GM19372 (cell line): ENCODE results near the gene RPL23.

ENCODE experiments used
- ATAC-seq: cut with Tn5 transposase; IDR thresholded peaks from one replicate; pipeline ENCODE4 v1.9.1; 2021; ENCODE audit warnings: mild to moderate bottlenecking, low read depth, moderate library complexity; ENCODE audit not compliant: unreplicated experiment

Gene RPL23

DNA sequence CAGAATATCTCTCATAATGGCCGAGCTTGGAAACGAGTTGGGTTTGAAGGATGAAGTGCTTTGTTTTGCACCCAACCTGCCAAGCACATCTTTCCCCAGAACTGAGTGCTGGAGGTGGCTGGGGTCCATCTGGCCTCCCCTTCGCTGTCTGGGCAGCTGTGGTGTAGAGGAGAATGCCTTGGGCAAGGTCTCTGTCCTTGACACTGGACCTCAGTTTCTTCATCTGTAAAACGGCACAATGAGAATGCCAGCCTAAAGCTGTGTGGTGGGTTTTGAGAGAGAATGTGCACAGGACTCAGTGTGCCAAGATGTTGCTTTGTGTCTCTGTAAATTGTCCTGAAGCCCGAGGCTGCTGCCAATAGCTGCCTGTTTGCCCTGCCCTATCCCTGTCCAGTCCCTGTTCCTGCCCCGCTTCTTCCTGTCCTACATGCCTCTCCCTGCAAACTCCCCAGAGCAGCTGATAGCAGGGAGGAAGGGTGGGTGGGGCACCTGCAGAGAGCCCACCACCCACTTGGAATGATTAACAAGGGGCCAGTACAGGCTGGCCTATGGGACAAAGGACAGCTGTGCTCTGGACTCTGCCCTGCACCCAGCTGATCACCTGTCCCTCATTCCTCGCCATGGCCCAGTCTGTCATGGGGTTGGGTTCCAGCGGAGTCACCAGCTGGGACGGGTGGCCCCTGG, 31.7 kb upstream of the RPL23 start:
- no peak for ATAC-seq

DNA sequence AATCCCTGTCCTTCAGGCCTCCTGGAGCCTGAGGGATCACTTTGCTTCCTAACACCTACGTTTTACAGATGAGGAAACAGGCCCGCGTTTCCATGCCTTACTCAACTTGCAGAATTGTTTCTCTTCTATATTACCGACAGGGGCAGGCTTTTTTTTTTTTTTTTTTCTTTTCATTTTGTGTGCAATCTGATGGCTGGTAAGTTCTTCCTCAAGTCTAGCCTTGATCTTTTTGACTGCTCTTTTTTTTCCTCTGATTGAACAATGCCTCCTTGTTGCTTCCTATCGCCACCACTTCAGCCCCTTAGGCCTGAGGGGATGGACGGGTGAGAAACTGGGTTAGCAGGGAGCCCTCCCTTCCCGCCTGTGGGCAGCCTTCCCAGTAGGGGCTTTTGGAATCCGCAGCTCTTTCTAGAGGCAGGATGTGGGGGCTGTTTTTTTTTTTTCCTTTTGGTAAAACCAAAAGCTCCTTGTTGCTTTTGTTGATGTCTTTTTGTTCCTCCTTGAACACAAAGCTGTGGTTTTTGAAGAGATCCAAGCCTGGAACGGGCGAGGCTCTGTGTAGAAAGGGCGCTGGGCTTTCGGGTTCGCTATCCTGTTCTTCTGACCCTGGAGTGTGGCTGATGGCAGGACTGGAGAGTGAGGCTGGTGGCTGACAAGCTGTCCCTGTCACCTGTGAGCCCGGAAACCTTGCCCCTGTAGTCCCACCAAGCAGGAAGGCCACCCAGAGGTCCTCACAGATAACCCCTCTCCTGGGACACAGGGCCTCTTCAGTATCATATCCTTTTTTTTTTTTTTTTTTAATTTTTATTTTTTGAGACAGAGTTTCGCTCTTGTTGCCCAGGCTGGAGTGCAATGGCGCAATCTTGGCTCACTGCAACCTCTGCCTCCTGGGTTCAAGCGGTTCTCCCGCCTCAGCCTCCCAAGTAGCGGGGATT, 30.3 kb upstream of the RPL23 start:
- no peak for ATAC-seq

DNA sequence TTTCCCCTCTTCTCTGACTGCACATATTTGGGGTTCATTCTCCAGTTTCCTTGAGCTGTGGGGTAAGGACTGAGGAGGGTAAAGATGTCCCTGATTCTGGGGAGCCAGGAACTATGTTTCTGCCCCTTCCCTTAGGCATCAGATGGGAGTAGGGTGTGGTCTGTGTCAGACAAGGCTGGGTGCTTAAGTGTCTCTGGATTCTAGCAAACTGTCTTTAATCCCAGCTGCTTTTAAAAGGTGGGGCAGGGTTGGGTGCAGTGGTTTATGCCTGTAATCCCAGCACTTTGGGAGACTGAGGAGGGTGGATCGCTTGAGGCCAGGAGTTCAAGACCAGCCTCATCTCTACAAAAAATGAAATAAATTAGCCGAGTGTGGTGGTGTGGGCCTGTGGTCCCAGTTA, 29.3 kb upstream of the RPL23 start:
- ATAC-seq, result no peak

DNA sequence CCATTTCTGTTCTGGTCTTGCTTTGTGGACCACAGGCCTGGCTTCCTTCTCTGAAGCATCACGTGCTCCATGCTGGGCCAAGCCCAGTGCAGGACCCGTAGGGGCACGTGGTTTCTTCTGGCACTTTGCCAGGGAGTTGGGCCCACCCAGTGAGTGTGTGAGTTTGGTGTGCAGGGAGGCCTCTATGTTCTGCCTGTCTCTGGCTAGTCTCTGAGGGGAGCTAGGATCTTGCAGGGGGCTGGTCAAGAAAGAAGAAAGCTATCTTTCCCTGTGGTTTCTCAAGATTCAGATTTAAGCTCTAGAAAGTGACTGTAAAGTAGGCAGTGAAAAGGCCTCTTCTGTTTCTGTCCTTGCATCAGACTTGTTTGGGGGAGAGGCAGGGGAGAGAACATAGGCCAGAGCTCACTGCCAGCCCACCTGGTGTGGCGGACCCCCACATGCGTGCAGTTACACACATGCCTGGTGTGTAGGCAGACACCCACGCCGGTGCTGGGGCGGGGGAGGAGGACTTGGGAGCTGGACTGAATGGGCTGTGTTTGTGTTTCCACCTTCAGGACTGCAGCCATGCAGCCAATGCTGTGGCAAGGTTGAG, 28.2 kb upstream of the RPL23 start:
- ATAC-seq, result no peak

DNA sequence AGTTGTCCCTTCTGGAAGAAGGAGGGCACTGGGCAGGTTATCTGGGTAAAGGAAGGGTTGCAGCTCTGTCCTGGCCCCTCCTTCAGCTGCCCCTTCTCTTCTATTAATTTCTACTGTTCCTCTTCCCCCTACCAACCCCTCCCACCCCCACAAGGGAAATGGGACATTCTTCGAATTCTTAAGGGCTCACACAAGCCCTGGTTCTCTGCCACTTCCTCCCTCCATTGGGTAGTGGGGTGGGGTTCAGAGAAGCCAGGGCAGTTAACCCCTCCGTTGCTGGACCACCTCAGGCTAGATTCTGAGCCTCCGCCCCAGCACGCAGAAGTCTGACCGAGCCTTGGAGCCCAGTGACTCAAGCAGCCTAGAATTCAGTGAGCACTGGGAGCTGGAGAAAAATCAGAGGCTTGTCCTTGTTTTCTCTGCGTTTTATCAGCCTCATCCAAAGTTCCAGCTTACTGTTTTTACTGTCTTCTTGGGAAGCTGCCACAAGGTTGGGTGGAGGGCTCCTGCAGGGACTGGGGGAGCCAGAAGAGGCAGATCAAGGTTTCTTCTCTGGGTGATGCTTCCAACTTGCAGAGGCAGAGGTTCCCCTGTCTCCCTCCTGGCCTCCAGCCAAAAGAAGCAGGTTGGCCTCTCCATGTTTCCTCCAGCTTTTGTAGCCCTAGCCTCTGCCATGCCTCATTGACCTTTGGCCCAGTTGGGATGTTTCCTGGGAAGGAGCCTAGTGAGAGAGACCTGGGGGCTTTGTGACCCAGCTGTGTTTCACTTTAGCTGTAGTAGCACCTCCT, 26.6 kb upstream of the RPL23 start:
- ATAC-seq, result no peak

DNA sequence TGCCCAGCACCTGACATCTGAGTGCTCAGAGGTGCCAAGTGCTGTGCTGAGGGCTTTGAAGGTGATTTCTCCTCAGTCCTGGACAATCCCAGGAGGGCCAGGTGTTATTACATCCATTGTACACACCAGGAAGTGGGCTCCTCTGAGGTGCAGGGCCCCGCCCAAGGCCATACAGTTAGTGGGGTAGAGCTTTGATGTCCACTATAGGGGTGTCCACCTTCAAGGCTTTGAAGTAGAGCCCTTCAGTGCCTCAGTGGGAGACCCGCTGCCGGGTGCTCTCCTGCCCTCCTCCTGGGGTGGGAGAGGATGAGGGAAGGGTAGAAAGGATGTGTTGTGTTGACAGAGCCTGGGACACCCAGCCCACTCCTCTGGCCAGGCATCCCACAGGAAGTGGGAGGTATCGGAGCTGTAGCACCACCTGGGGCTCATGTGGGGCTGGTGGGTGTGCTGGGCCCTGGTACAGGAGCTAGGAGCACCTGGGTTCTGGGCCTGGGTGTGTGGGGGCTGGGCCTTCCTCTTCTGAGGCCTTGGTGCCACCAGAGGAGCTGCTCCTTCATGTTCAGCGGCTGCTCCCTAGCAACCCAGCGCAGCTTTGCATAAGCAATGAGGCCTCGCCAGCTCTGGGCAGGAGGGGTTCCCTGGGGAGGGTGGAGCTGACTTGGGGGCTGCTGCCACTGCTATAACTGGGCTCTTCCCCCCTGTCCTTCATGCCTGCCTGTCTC, 23.8 kb upstream of the RPL23 start:
- no peak for ATAC-seq

DNA sequence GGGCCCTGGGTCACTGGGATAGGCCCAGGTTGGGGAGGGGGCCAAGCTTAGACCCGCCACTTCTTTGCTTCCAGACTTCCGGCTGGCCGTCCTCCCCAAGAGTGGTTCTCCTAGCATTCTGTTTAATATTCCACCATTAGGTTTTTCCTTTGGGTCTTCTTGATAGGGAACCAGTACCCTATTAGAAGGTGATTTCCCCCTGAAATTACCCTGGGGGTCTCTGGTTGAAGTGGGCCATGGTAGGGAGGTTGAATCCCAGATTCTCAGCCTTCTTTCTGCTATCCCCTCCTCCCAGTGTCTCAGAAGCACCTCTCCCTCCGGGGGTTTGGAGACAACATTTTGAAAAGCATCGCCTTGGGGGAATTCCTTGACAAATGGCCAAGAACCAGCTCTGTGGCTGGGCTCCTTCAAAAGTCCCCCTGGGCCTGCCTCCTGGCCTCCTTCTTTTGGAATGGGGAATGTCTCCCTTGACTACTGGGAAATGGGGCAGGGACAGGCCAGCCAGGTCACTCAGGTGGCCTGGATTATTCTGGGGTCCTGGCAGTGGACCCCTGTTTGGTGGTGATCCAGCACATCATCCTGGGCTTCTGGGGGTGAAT, 22.1 kb upstream of the RPL23 start:
- no peak for ATAC-seq

DNA sequence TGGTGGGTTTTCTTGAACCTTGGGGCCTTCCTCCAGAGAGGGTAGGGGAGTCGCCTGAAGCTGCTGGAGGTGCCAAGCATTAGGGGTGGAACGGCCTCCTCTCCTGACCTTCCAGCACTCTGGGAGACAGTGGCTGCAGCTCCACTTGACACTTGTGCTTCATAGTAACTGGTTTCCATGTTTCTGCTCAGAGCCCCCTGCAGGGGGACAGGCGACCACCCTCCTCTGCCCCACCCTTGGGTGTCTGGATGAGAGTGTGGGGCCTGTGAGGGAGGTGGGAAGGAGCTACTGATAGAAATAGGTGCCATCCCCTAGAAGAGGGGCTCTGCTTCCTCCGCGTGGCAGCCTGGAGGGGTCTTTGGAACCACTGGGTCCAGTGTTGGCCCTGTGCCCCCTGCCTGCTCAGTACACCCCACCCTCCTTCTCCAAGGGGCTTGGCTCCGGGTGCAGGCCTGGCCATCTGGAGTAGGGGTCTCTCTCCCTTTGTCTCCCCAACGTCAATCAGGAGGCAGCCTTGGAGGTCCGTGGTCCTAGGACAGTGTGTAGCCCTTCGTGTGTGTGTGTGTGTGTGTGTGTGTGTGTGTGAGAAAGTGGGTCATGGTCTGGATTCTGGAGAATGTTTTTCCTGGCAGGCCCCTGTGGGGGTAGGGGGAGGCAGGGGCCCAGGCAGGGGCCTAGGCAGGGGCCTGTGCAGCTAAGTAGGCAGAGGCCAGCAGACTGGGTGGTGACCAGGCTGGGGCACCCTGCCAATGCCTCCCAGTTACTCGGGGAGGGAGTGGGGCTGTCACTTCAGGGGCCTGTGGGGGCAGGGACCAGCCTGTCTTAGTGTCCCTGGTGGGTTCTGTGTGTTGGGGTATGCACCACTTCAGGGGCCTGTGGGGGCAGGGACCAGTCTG, 21.2 kb upstream of the RPL23 start:
- no peak for ATAC-seq

DNA sequence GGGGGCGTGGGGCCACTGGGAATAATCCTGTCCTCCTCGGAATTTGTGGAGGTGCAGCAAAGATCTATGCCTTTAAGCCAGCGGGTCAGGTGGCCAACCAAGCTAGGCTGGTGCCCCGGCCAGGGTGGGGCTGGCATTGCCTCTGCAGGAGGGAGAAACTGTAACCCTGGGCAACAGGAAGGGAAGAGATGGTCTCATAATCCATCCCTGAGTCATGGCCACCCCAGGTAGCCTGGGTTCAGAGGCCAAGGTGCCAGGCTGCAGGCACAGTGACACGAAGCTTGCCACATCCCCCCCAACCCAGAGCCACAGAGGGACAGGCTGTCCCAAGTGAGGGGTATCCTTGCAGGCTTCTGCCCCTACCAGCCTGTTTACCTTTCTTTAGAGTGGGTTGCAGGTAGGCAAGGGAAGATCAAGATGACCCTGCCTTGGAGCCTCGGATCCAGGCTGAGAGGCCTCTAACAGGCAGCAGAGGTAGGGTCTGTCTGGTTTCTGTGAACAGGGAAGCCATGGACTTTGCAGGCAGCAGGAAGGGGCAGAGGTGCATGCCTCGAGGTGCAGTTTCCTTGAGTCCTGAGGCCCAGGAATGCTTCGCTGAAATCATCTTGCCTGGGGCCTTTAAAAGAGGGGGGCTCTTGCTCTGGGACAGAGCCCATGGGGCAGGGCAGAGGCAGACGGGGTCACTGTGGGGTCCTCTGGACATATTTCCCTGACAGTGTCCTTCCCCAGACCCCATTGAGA, 20.3 kb upstream of the RPL23 start:
- no peak for ATAC-seq

DNA sequence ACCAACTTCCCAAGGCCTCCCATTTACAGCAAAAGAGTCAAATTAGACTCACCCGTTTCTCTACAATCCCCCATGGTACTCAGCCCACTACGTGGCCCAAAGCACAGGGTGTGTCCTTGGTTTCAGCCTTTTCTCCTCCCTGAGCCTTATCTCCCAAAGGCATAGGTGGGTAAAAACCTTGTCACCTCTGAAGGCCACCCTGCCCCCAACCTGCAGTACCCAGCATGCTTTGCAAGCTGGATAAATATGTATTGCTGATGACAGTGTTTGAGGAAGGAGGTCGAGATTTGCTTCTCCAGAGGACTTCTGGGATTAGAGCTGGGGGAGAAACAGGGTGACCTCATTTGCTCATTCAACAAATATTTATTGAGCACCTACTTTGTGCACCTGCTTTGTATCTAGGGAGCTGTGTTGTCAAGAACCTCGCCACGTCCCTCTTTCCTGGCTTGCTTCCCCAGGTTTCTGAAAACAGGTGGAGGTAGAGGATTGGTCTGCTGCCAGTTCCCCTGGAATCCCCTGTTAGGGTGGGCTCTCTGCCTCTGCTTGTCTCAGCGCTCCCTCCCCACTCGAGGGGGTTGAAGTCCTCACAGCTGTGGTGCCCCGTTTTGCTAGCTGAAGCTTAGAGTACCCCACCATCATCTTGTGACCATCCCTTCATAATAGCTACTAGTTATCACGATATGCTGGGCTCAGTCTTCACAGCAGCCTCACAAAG, 19.3 kb upstream of the RPL23 start:
- ATAC-seq, result no peak

DNA sequence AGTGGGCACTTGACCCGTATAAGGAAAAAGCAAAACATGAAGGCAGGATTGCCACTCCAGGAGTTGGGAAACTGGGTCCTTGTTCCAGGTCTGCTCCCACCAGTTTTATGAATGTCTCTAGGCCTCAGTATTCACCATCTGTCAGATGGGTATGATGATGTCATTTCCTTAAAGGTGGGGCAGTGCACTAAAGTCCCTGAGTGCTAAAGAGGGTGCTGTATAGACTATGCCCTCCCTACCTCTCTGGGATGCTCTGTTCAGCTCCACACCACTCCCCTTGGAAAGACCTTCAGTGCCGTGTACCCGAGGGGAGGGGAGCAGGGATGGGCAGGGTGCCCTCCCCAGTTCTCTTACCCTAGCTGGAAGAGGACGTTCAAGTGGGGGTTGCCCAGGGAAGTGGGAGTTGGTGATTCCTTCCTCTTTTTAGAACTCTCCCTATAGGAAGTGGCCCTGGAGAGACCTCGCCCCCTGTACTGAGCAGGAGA, 18.5 kb upstream of the RPL23 start:
- no peak for ATAC-seq

DNA sequence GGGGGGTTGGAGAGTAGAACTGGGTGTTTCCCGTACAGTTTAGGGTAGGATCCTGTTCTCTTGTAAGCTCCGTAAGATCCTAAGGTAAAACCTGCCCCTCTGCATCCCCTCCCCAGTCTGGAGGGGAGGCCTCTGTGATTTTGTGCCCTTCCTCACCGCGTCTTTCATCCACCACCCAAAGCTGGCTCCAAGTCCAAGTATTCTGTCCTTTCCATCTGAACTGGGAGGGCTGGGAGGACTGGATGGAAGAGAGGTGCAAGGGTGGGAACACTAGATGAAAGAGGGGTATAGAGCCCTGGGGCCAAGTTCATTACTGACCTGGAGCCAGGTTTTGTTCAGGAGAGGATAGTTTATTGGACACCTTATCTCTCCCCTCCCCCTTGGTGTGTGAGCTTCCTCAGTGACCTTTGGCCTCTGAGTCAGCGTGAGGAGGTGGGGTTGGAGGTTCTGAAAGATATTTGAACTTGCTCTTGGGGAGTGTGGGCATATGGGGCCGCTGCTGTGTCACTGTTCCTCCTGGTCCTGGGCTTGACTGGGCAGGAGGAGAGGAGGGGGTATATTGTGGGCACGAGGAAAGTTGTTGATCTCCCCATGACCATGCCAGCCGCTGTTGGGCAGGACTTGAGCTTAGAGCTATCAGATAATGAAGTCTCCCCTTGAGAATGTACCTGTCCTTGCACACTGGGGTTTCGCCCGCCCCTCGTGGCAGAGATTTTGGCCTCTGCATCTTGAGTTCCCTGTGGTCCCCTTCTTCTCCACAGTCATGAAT, 17.9 kb upstream of the RPL23 start:
- ATAC-seq, result no peak

DNA sequence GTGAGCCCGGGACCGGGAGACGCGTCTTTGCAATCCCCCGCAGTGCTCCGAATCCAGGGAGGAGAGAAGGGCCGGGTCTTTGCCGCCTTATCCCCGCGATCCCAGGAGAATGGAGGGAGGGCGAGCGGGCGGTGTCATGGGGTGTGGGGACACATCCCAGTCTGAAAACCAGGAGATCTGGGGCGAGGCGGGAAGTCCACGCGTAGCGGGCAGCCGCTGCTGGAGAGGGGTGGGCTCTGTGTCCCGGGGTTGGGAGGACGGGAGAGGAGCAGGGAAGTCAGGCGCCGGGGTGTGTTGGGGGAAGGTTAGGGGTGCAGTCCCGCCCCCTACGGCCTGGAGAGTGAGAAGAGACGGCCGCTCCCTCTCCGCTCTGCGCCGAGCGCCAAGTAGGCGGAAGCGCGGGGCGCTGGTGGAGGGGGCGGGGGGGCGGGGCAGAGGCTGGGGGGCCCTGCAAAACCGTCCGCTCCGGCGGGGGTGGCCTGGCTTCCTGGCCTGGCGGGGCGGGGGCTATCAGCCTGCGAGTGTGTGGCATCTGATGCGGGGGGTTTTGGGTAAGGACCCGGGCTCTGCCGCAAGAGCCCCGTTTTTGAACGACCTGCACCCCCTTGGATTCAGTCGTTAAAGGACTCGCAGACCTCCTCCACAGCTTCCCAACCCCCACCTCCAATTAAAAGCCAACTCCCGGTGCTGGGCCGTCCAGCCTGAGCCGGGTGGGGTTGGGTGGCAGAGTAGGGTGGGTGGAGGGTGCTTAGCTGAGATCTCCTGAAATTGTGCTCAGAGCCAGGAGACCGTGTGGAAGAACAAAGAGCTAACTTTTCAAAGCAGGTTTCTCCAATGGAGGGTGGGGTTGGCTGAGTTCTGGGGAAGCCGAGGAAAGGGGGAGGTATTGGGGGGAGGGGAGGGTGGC, 17.0 kb upstream of the RPL23 start:
- ATAC-seq, result peak; percentile 27

DNA sequence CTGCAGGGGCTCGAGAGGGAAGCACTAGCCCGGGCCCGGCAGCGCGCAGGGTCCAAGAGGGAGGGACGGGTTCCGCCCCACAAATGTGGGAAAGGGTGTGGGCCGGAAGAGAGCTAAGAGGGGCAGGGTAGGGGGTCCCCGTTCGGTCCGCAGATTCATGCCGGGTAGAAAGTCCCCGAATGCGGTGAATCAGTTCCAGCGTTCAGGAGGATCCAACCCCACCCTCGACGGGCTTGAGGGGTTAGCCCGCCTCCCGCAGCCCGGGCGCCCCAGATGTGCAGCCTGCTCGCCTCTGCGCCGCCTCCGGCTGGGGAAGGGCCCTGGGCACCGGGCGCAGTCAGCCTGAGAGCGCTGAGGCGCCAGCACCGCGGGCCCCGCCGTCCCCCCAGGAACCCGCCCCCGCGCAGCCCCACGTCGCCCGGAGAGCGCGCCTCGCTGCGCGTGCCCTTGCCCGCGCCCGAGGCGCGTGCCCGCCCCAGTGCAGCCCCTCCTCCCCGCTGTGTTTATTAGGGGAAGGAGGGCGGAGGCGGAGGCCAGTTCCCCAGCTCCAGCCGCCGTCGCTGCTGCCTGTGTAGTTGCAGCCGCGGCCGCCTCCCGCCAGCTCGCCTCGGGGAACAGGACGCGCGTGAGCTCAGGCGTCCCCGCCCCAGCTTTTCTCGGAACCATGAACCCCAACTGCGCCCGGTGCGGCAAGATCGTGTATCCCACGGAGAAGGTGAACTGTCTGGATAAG, 16.2 kb upstream of the RPL23 start, which contains the start of gene LASP1:
Gene LASP1 (plus strand): TSS at position 533 of the 733 bp plus-strand sequence. CDS start 132 bp downstream, at position 665.
- ATAC-seq, result peak; percentile 44
